MM.1S (cell line): ENCODE data around the gene AVP.
"Not testable (repeated sequence)": the region's sequence is repeated elsewhere in the genome, so short reads cannot be mapped to it uniquely, and the experiment has no call there.

Experiments used
- CTCF ChIP-seq: fragments of 300-600 bp; sonication (generic); IDR thresholded peaks from 2 replicates; pipeline ENCODE4 v1.5.1; 2016; ENCODE audit warnings: antibody characterized with exemption, low read length, mixed read lengths
- EZH2 ChIP-seq: fragments of 300-600 bp; sonication (generic); optimal IDR thresholded peaks from 2 replicates; pipeline ENCODE3; 2017; ENCODE audit warnings: low read depth, mild to moderate bottlenecking, antibody characterized with exemption, low read length, mixed read lengths
- EZH2phosphoT487 ChIP-seq: fragments of 300-600 bp; sonication (generic); IDR thresholded peaks from 2 replicates; pipeline ENCODE4 v1.6.1; 2018; ENCODE audit warnings: antibody characterized with exemption, low read length

- not testable (repeated sequence) for TF ChIP-seq CTCF, EZH2, EZH2phosphoT487
Observed at GRCh38 chr20:3064119-3064518, 20.4 kb downstream of the AVP start.
